Activated CD4-positive, alpha-beta T cell treated with anti-CD3 and anti-CD28 coated beads, Interleukin-2, amount 50 U/mL, for 48 hours (primary cell): ENCODE measurements around the gene IGSF6.
"Not testable (repeated sequence)": the region's sequence is repeated elsewhere in the genome, so short reads cannot be mapped to it uniquely, and the experiment has no call there.

Source experiments
- DNase-seq, 2 experiments: peaks; one replicate each; pipeline ENCODE4 v3.0.0-alpha.2; 2020

Gene IGSF6

GRCh38 chr16:21628121-21628726 lies 24.2 kb downstream of the IGSF6 start:
- DNase-seq = no peak

- DNase-seq = no peak
Measured at GRCh38 chr16:21626659-21627277, 25.6 kb downstream of the IGSF6 start.

- DNase-seq = no peak
Measured at GRCh38 chr16:21625026-21625425, 27.4 kb downstream of the IGSF6 start.

- no peak for DNase-seq
Measured at GRCh38 chr16:21622545-21622944, 29.9 kb downstream of the IGSF6 start.

- no peak for DNase-seq
Measured at GRCh38 chr16:21620592-21620991, 31.8 kb downstream of the IGSF6 start.

GRCh38 chr16:21619765-21620425 lies 32.5 kb downstream of the IGSF6 start:
- no peak for DNase-seq

GRCh38 chr16:21618281-21618680 lies 34.1 kb downstream of the IGSF6 start:
- no peak for DNase-seq

- no peak for DNase-seq
Measured at GRCh38 chr16:21617607-21618006, 34.8 kb downstream of the IGSF6 start.

- DNase-seq = no peak
Measured at GRCh38 chr16:21614896-21615295, 37.5 kb downstream of the IGSF6 start.

- DNase-seq = no peak
Measured at GRCh38 chr16:21613781-21614180, 38.6 kb downstream of the IGSF6 start.

- DNase-seq = no peak
Measured at GRCh38 chr16:21613361-21613760, 39.0 kb downstream of the IGSF6 start.

GRCh38 chr16:21611556-21612384 lies 40.6 kb downstream of the IGSF6 start:
- DNase-seq = no peak

GRCh38 chr16:21611198-21611555 lies 41.2 kb downstream of the IGSF6 start:
- DNase-seq = no peak

- no peak for DNase-seq
Measured at GRCh38 chr16:21610766-21611165, 41.6 kb downstream of the IGSF6 start.

GRCh38 chr16:21610006-21610544 lies 42.3 kb downstream of the IGSF6 start:
- no peak for DNase-seq

GRCh38 chr16:21608639-21609328 lies 43.6 kb downstream of the IGSF6 start:
- no peak for DNase-seq

GRCh38 chr16:21605848-21606247 lies 46.6 kb downstream of the IGSF6 start:
- DNase-seq = not testable (repeated sequence)

GRCh38 chr16:21603928-21604327 lies 48.5 kb downstream of the IGSF6 start:
- no peak for DNase-seq

GRCh38 chr16:21602785-21603184 lies 49.6 kb downstream of the IGSF6 start:
- no peak for DNase-seq

- peak in 1 of 2 experiments; percentile 28 for DNase-seq
Measured at GRCh38 chr16:21600031-21600773, 52.2 kb downstream of the IGSF6 start.

GRCh38 chr16:21599122-21600030 lies 53.0 kb downstream of the IGSF6 start, which contains the start of gene METTL9:
TSS of gene METTL9 (plus strand) at chr16:21599577. CDS start at chr16:21599734, 157 bp downstream.
- peak; percentile 92 to 94 for DNase-seq
